CD4-positive, CD25-positive, alpha-beta regulatory T cell (primary cell): Measurements from ENCODE around the gene DNER. TPM values are rescaled to one million over a fixed set of nuclear protein-coding genes. Genes with fewer than 3 reads are reported as not detected.
A peak's percentile ranks its signal among the peaks of the same experiment; 100 is the strongest.
"Not testable (repeated sequence)": the region's sequence is repeated elsewhere in the genome, so short reads cannot be mapped to it uniquely, and the experiment has no call there.

Experiments
- ATAC-seq, 2 donors: fragments of 150-1000 bp; cut with Tn5 transposase; one replicate each; pipeline ENCODE4 v1.10.0; 2021; ENCODE audit warnings: low read depth in 2 of 2, moderate number of reproducible peaks in 2 of 2, moderate library complexity in 1 of 2
- DNase-seq, 3 donors: peaks; one replicate each; pipeline versions ENCODE4 v3.0.0 to v3.0.0-alpha.2; 2012 to 2022; ENCODE audit warnings: mixed read lengths in 1 of 3
- H3K27ac ChIP-seq: one replicate; pipeline ENCODE4 v1.7.0; 2013; ENCODE audit warnings: mild to moderate bottlenecking, low read length; ENCODE audit not compliant: insufficient read depth, poor library complexity, severe bottlenecking
- H3K27me3 ChIP-seq: one replicate; pipeline ENCODE4 v1.7.0; 2013; ENCODE audit warnings: low read length; ENCODE audit not compliant: control insufficient read depth, insufficient read depth
- H3K36me3 ChIP-seq: one replicate; pipeline ENCODE4 v1.7.0; 2013; ENCODE audit warnings: mild to moderate bottlenecking, low read length, moderate library complexity; ENCODE audit not compliant: control insufficient read depth, insufficient read depth
- H3K4me1 ChIP-seq: 2 replicates; pipeline ENCODE4 v1.7.0; 2013; ENCODE audit warnings: mild to moderate bottlenecking, low read length; ENCODE audit not compliant: insufficient read depth, control insufficient read depth, poor library complexity, severe bottlenecking
- H3K4me3 ChIP-seq: one replicate; pipeline ENCODE4 v1.7.0; 2013; ENCODE audit warnings: low read depth, mild to moderate bottlenecking, low read length, moderate library complexity
- H3K9me3 ChIP-seq, 2 experiments: 1 replicate in 1 of 2; 2 replicates in 1 of 2; pipeline ENCODE4 v1.7.0; 2013; ENCODE audit warnings: low read length in 2 of 2, mild to moderate bottlenecking in 1 of 2, moderate library complexity in 1 of 2; ENCODE audit not compliant: control insufficient read depth in 2 of 2
- H3K27ac Mint-ChIP-seq, 3 donors: one replicate each; pipeline ENCODE4 v1.8.0; 2020 to 2022; ENCODE audit warnings: mild to moderate bottlenecking in 3 of 3, mixed read lengths in 3 of 3, moderate library complexity in 2 of 3
- H3K27me3 Mint-ChIP-seq: one replicate; pipeline ENCODE4 v1.8.0; 2022; ENCODE audit warnings: mild to moderate bottlenecking, mixed read lengths
- H3K36me3 Mint-ChIP-seq: one replicate; pipeline ENCODE4 v1.8.0; 2020; ENCODE audit warnings: mixed read lengths
- H3K4me1 Mint-ChIP-seq, 4 donors: one replicate each; pipeline ENCODE4 v1.8.0; 2020 to 2022; ENCODE audit warnings: mixed read lengths in 4 of 4, mild to moderate bottlenecking in 1 of 4
- H3K4me3 Mint-ChIP-seq, 4 donors: one replicate each; pipeline ENCODE4 v1.8.0; 2020 to 2022; ENCODE audit warnings: mild to moderate bottlenecking in 4 of 4, mixed read lengths in 4 of 4, moderate library complexity in 3 of 4
- H3K9me3 Mint-ChIP-seq, 7 donors: one replicate each; pipeline ENCODE4 v1.8.0; 2020 to 2022; ENCODE audit warnings: mixed read lengths in 7 of 7, mild to moderate bottlenecking in 3 of 7, moderate library complexity in 2 of 7
- polyA plus RNA-seq, 4 donors: library from polyadenylated mRNA; unstranded; fragments of 300-500 nt; fragmentation: Illumina TruSeq; gene quantifications; one replicate each; pipeline ENCODE4 v1.2.3, GENCODE V29; 2021
- total RNA-seq: library from RNA; stranded (reverse); gene quantifications from one replicate; pipeline ENCODE4 v1.2.3, GENCODE V29; 2022

The DNER gene
- total and polyA plus RNA-seq, 5 donors from 2014 or later: 0.23 TPM; not detected in 4

DNA sequence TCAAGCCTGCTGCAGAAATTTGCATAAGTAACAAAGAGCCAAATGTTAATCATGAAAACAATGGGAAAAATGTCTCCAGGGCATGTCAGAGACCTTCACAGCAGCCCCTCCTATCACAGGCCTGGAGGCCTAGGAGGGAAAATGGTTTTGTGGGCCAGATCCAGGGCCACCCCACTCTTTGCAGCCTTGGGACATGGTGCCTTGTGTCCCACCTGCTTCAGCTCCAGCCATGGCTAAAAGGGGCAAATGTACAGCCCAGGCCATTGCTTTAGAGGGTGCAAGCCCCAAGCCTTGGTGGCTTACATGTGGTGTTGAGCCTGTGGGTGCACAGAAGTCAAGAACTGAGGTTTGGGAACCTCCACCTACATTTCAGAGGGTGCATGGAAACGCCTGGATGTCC lies 20.5 kb downstream of the DNER start:
- H3K27ac ChIP-seq, H3K4me3 Mint-ChIP-seq, H3K9me3 ChIP-seq, DNase-seq, H3K4me3 ChIP-seq, H3K36me3 ChIP-seq, H3K9me3 Mint-ChIP-seq, H3K4me1 Mint-ChIP-seq, H3K4me1 ChIP-seq, H3K27me3 ChIP-seq, H3K36me3 Mint-ChIP-seq, H3K27ac Mint-ChIP-seq, ATAC-seq: not testable (repeated sequence)
- H3K27me3 Mint-ChIP-seq: peaks cover 28% of the 10 kb centered on the region

GRCh38 chr2:229691631-229692030 lies 22.7 kb downstream of the DNER start:
- Mint-ChIP-seq H3K4me1 (no peaks in the 10 kb centered on the region), H3K36me3 (no peaks in the 10 kb centered on the region), H3K27ac (no peak overlapping the region), H3K9me3 (peaks cover 0 to 5% (median 2%) of the 10 kb centered on the region in 7 donors), H3K27me3 (peaks cover 26% of the 10 kb centered on the region), H3K4me3 (no peak overlapping the region)
- Histone ChIP-seq H3K4me3 (no peak overlapping the region), H3K4me1 (no peaks in the 10 kb centered on the region), H3K27me3 (peaks cover 2% of the 10 kb centered on the region), H3K9me3 (no peaks in the 10 kb centered on the region), H3K36me3 (no peaks in the 10 kb centered on the region), H3K27ac (no peak overlapping the region)
- DNase-seq (no peak), ATAC-seq (no peak)

GRCh38 chr2:229689307-229689839 lies 25.0 kb downstream of the DNER start:
- Mint-ChIP-seq H3K4me1 (no peaks in the 10 kb centered on the region), H3K27me3 (peaks cover 12% of the 10 kb centered on the region), H3K9me3 (peaks cover 0 to 5% (median 3%) of the 10 kb centered on the region in 7 donors), H3K27ac (no peak overlapping the region), H3K4me3 (no peak overlapping the region), H3K36me3 (no peaks in the 10 kb centered on the region)
- H3K27me3 ChIP-seq: peaks cover 2% of the 10 kb centered on the region
- no peaks in the 10 kb centered on the region for H3K4me1 ChIP-seq
- no peaks in the 10 kb centered on the region for H3K9me3 ChIP-seq
- no peaks in the 10 kb centered on the region for H3K36me3 ChIP-seq
- H3K4me3 ChIP-seq: no peak overlapping the region
- DNase-seq (no peak), ATAC-seq (no peak)
- no peak overlapping the region for H3K27ac ChIP-seq

DNA sequence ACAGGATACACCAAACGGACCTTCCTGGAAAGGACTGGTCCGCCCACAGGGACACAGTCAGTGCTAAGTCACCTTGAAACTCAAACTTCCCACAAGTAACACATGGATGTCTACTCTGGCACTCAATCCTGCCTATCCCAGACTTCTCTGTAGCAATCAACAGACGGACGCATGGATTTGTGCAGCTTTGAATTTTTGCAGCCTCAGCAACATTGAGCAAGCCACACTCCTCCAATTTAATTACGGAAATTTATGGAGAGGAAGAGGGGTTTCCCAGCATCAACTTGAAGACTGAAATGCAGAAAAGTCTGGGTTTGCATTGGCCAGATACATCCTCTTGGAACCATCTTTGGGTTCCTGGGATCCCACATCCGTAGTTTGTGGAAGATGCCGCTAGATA lies 26.2 kb downstream of the DNER start:
- DNase-seq: no peak
- Mint-ChIP-seq H3K36me3 (no peaks in the 10 kb centered on the region), H3K4me3 (no peak overlapping the region), H3K27me3 (peaks cover 12% of the 10 kb centered on the region), H3K27ac (no peak overlapping the region), H3K4me1 (no peaks in the 10 kb centered on the region), H3K9me3 (peaks cover 0 to 5% (median 3%) of the 10 kb centered on the region in 7 donors)
- Histone ChIP-seq H3K36me3 (no peaks in the 10 kb centered on the region), H3K9me3 (no peaks in the 10 kb centered on the region), H3K4me3 (no peak overlapping the region), H3K27me3 (peaks cover 2% of the 10 kb centered on the region), H3K4me1 (no peaks in the 10 kb centered on the region), H3K27ac (no peak overlapping the region)
- no peak for ATAC-seq

DNA sequence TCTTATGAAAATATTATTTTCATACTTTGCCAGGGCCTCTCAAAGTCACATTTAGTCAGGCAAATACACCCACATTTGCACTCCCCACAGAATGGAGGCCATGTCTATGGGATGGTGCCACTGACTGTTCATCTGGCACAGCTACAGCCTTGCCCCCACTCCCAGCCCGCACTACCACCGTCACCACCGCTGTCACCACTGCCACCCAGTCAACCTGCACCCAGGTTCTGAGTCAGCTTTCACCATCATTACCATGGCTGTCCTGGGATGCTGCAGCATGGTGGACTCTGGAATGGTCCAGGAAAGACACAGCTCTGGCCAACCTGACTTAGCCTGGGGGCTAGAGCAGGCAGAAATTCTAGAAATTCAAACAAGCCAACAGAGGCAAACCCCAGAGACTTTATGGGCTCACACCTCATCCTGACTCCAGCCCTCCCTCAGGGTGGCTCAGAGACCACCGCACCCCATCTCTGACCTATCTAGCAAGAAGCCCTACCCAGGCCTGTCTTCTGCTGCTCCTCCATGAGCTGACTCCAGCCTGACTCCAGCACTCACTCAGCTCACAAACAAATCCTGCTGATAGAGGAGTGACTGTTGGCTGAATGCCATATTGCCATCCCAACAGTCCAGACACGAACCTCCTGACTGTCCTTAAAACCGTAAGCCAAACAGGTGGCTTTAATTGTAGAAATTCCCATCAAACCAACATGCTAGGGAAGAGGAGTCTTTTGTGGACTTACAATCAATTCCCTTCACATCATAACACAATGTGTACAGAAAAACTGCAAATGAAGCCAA lies 28.0 kb downstream of the DNER start:
- Histone ChIP-seq H3K4me3 (no peak overlapping the region), H3K9me3 (no peaks in the 10 kb centered on the region), H3K4me1 (no peaks in the 10 kb centered on the region), H3K27me3 (peaks cover 2% of the 10 kb centered on the region), H3K27ac (no peak overlapping the region), H3K36me3 (no peaks in the 10 kb centered on the region)
- H3K4me3 Mint-ChIP-seq: no peak overlapping the region
- H3K9me3 Mint-ChIP-seq: peaks cover 0 to 6% (median 3%) of the 10 kb centered on the region in 7 donors
- no peak for ATAC-seq
- H3K36me3 Mint-ChIP-seq: no peaks in the 10 kb centered on the region
- H3K4me1 Mint-ChIP-seq: no peaks in the 10 kb centered on the region
- H3K27me3 Mint-ChIP-seq: peaks cover 16% of the 10 kb centered on the region
- DNase-seq: no peak
- H3K27ac Mint-ChIP-seq: no peak overlapping the region

DNA sequence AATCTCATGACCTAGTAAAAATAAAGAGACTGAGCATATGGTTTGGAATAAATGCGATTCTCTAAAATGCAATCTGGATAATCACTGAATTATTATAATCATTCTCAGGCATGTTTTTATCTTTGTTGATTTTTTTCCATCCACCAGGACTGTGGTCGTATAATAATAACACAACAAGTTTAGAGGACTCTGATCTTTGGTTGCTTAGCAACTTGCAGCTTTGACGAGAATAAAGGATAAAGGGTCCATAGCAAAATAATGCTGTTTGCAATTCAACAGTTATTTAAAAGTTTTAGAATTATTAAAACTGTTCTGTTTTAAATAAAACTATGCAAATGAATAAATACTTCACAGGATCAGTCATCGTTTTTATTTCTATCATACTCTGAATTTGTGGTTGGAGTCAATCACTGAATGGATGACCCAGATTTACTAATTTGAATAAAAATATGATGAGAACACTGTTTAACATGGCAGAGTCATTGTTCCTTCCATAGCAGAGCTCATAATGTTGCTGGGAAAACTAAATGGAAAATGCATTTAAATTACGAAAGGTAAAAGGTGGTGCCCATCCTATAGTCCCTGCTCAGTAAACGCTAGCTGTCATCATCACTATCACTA lies 29.3 kb downstream of the DNER start:
- no peaks in the 10 kb centered on the region for H3K36me3 ChIP-seq
- Mint-ChIP-seq H3K9me3 (peaks cover 0 to 6% (median 0%) of the 10 kb centered on the region in 7 donors), H3K4me1 (no peaks in the 10 kb centered on the region), H3K4me3 (no peak overlapping the region), H3K27ac (no peak overlapping the region), H3K27me3 (peaks cover 18% of the 10 kb centered on the region), H3K36me3 (no peaks in the 10 kb centered on the region)
- no peak overlapping the region for H3K4me3 ChIP-seq
- H3K4me1 ChIP-seq: no peaks in the 10 kb centered on the region
- no peak overlapping the region for H3K27ac ChIP-seq
- no peaks in the 10 kb centered on the region for H3K9me3 ChIP-seq
- no peak for DNase-seq
- ATAC-seq: no peak
- peaks cover 4% of the 10 kb centered on the region for H3K27me3 ChIP-seq

GRCh38 chr2:229679393-229680125 lies 34.8 kb downstream of the DNER start:
- H3K4me1 ChIP-seq: no peaks in the 10 kb centered on the region
- peak overlapping the region in 1 of 3 donors; percentile 2 for H3K27ac Mint-ChIP-seq
- H3K36me3 ChIP-seq: no peaks in the 10 kb centered on the region
- H3K4me3 ChIP-seq: no peak overlapping the region
- H3K9me3 ChIP-seq: no peaks in the 10 kb centered on the region
- no peaks in the 10 kb centered on the region for H3K4me1 Mint-ChIP-seq
- no peaks in the 10 kb centered on the region for H3K36me3 Mint-ChIP-seq
- ATAC-seq (no peak), DNase-seq (no peak)
- no peak overlapping the region for H3K27ac ChIP-seq
- peaks cover 15% of the 10 kb centered on the region for H3K27me3 ChIP-seq
- peaks cover 33% of the 10 kb centered on the region for H3K27me3 Mint-ChIP-seq
- no peak overlapping the region for H3K4me3 Mint-ChIP-seq
- peaks cover 0 to 2% (median 0%) of the 10 kb centered on the region in 7 donors for H3K9me3 Mint-ChIP-seq
